ENCODE data around the gene HMCN1. TPM values are rescaled to one million over a fixed set of nuclear protein-coding genes. Genes with fewer than 3 reads are reported as not detected.

The HMCN1 gene
- total RNA-seq, 2 donors from 2014 or later: 1.3 to 3.7 TPM

DNA sequence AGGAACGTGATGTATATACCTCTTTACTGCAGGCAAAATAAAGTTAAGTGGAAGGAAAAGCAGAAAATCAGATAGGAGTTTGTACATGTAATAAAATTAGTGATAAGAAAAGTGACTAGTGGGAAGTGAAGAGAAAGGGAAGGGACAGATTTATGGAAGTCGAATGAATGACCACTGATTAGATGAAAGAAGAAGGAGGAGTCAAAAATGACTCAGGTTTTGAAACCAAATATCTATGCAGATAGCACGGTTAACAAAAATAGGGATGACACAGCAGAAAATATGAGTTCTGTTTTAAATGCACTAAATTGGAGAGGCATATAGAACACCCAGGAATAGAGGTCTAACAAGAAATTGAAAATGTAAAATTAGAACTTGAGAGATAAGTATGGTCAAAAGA lies 128.0 kb downstream of the HMCN1 start:
- Histone ChIP-seq H3K27me3 (no peaks in the 10 kb centered on the region), H3K4me3 (no peak overlapping the region), H3K4me1 (peaks cover 4% of the 10 kb centered on the region), H3K36me3 (no peaks in the 10 kb centered on the region), H3K9ac (ENCODE audit: low read depth in 2 of 2, low read length in 2 of 2) (no peak overlapping the region), H3K9me3 (no peaks in the 10 kb centered on the region), H3K27ac (no peak overlapping the region)
- TF ChIP-seq, protein P1, sequence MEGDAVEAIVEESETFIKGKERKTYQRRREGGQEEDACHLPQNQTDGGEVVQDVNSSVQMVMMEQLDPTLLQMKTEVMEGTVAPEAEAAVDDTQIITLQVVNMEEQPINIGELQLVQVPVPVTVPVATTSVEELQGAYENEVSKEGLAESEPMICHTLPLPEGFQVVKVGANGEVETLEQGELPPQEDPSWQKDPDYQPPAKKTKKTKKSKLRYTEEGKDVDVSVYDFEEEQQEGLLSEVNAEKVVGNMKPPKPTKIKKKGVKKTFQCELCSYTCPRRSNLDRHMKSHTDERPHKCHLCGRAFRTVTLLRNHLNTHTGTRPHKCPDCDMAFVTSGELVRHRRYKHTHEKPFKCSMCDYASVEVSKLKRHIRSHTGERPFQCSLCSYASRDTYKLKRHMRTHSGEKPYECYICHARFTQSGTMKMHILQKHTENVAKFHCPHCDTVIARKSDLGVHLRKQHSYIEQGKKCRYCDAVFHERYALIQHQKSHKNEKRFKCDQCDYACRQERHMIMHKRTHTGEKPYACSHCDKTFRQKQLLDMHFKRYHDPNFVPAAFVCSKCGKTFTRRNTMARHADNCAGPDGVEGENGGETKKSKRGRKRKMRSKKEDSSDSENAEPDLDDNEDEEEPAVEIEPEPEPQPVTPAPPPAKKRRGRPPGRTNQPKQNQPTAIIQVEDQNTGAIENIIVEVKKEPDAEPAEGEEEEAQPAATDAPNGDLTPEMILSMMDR (IDR thresholded peaks at IDR 0.05): no peak
- intact Hi-C loops (cut with DNase I): no loop called here
- DNase-seq: no peak

DNA sequence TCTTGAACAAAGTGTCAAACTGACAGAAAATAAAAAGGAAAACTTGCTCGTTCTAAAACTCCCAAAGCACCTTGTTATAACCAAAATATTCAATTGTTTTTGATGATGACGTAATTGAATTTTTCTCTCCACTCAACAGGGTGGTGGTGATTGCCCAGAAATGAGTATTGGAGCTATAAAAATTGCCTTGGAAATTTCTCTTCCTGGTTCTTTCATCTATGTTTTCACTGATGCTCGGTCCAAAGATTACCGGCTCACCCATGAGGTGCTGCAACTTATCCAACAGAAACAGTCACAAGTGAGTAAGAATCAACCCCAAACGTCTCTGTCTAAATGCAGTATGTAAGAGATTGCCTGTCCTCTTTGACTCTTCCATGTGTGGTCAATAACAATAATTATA lies 130.1 kb downstream of the HMCN1 start:
- H3K9me3 ChIP-seq: no peaks in the 10 kb centered on the region
- no peak overlapping the region for H3K4me3 ChIP-seq
- intact Hi-C loops (cut with DNase I): no loop called here
- no peak overlapping the region for H3K9ac ChIP-seq (ENCODE audit: low read depth in 2 of 2, low read length in 2 of 2)
- TF ChIP-seq, protein P1 (IDR thresholded peaks at IDR 0.05): no peak
- H3K4me1 ChIP-seq: peaks cover 4% of the 10 kb centered on the region
- no peaks in the 10 kb centered on the region for H3K27me3 ChIP-seq
- peak overlapping the region; percentile 47 for H3K27ac ChIP-seq
- no peaks in the 10 kb centered on the region for H3K36me3 ChIP-seq
- peak; percentile 52 for DNase-seq

DNA sequence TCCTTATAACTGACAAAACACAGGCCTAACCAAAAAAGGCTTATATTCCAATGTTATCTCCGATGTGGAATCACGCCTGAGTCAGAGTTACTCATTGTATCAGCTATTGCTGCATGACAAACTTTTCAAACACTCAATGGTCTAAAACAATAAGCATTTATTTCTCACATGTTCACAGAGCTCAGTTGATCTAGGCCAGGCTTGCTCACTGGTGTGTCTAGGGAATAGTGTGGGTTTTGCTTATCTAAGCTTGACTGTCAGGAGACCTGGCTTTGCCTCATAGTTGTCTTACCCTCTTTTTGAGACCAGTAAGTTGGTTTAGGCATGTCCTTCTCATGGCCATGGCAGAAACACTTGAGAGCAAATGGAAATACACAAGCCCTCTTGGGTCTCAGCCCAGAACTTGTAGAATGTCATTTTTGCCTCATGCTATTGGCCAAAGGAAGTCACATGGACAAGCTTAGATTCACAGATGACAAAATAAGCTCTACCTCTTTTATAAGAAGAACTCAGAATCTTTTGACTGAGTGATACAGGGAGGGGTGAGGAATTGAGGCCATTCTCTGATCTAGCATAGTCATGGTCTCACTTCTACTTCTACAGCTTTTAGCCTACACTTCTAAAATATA lies 130.8 kb downstream of the HMCN1 start:
- peaks cover 4% of the 10 kb centered on the region for H3K4me1 ChIP-seq
- no peak overlapping the region for H3K4me3 ChIP-seq
- H3K9me3 ChIP-seq: no peaks in the 10 kb centered on the region
- H3K36me3 ChIP-seq: no peaks in the 10 kb centered on the region
- no peak overlapping the region for H3K9ac ChIP-seq (ENCODE audit: low read depth in 2 of 2, low read length in 2 of 2)
- peak overlapping the region; percentile 47 for H3K27ac ChIP-seq
- intact Hi-C loops (cut with DNase I): no loop called here
- DNase-seq: no peak
- no peaks in the 10 kb centered on the region for H3K27me3 ChIP-seq
- TF ChIP-seq, protein P1 (IDR thresholded peaks at IDR 0.05): no peak

DNA sequence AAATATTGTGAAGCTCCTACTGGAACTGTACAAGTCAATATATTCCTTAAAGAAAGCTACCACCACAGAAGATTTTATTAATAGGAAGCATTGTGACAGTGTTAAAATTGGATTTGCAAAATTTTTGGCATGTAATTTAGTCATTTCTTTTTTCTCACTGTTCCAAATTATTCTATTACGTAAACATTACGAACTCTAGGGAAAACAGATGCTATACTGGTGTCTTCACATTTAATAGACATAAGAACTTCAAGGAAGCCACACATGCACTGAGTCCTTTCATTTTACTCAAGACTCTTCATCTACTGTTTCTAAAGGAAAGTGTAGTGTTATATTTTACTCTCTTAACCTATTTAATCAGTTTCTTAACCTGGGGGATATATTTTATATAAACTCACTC lies 135.4 kb downstream of the HMCN1 start:
- TF ChIP-seq, protein P1 (IDR thresholded peaks at IDR 0.05): no peak

DNA sequence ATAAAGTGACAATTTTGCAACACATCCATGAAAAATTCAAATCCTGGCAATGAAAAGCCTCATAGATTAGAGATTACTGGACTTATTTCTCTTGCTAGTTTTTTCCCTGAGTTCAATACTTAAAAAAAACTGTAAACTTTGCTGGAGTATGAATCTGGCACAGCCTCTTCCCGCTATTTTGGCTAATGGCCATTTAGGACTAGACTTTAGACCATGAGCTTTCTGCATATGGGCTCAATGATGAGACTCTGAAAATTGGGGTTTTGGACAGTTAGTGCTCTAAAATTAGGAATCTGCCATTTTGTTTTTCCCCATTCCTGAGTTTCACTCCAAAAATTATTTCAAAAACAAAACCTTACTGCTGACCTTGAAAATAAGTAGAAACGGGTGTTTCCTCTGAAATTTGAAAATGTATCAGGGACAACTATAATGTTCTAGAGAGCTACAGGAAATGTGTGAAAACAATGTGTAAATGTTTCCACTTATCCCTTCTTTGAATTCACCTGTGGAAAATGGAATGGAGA lies 137.5 kb downstream of the HMCN1 start:
- no peaks in the 10 kb centered on the region for H3K27me3 ChIP-seq
- DNase-seq: no peak
- intact Hi-C loops (cut with DNase I): no loop called here
- H3K4me3 ChIP-seq: no peak overlapping the region
- no peaks in the 10 kb centered on the region for H3K36me3 ChIP-seq
- no peak overlapping the region for H3K27ac ChIP-seq
- H3K9ac ChIP-seq (ENCODE audit: low read depth in 2 of 2, low read length in 2 of 2): no peak overlapping the region
- H3K9me3 ChIP-seq: no peaks in the 10 kb centered on the region
- TF ChIP-seq, protein P1 (IDR thresholded peaks at IDR 0.05): no peak
- H3K4me1 ChIP-seq: no peaks in the 10 kb centered on the region

More for the DNA sequence above, 135.4 kb downstream of the HMCN1 start:
- H3K27me3 ChIP-seq: no peaks in the 10 kb centered on the region
- H3K36me3 ChIP-seq: no peaks in the 10 kb centered on the region
- no peak for DNase-seq
- H3K4me1 ChIP-seq: peaks cover 4% of the 10 kb centered on the region
- intact Hi-C loops (cut with DNase I): no loop called here
- H3K4me3 ChIP-seq: no peak overlapping the region
- H3K9me3 ChIP-seq: no peaks in the 10 kb centered on the region
- no peak overlapping the region for H3K27ac ChIP-seq
- H3K9ac ChIP-seq (ENCODE audit: low read depth in 2 of 2, low read length in 2 of 2): no peak overlapping the region

Data from colonic mucosa (tissue), 4 donors.